Measurements from ENCODE around the gene LRFN4. TPM values are rescaled to one million over a fixed set of nuclear protein-coding genes. Genes with fewer than 3 reads are reported as not detected.

The LRFN4 gene
- total RNA-seq, 1 donor from 2014 or later = 20.5 TPM

GRCh38 chr11:66881927-66882452 lies 25.1 kb downstream of the LRFN4 start:
- no peak for ATAC-seq (ENCODE audit: poor library complexity)
- intact Hi-C loops (cut with DNase I) = no loop called here
- DNase-seq = no peak

GRCh38 chr11:66882561-66883015 lies 25.7 kb downstream of the LRFN4 start:
- ATAC-seq (ENCODE audit: poor library complexity) (no peak), DNase-seq (no peak)
- intact Hi-C loops (cut with DNase I) = no loop called here

GRCh38 chr11:66883016-66883965 lies 26.4 kb downstream of the LRFN4 start:
- intact Hi-C loops (cut with DNase I) = no loop called here
- DNase-seq (peak; percentile 60), ATAC-seq (ENCODE audit: poor library complexity) (peak; percentile 44)

- no peak for ATAC-seq (ENCODE audit: poor library complexity)
- intact Hi-C loops (cut with DNase I) = no loop called here
- DNase-seq = no peak
Observed at GRCh38 chr11:66884443-66884842, 27.6 kb downstream of the LRFN4 start.

GRCh38 chr11:66885469-66885868 lies 28.6 kb downstream of the LRFN4 start:
- ATAC-seq (ENCODE audit: poor library complexity) (no peak), DNase-seq (no peak)
- intact Hi-C loops (cut with DNase I) = no loop called here

- DNase-seq (no peak), ATAC-seq (ENCODE audit: poor library complexity) (no peak)
- intact Hi-C loops (cut with DNase I) = no loop called here
Observed at GRCh38 chr11:66885950-66886440, 29.1 kb downstream of the LRFN4 start.

GRCh38 chr11:66886671-66887221 lies 29.9 kb downstream of the LRFN4 start:
- intact Hi-C loops (cut with DNase I) = no loop called here

GRCh38 chr11:66887526-66887925 lies 30.7 kb downstream of the LRFN4 start:
- DNase-seq = no peak
- ATAC-seq (ENCODE audit: poor library complexity) = peak; percentile 16
- intact Hi-C loops (cut with DNase I) = no loop called here

More at GRCh38 chr11:66886671-66887221, 29.9 kb downstream of the LRFN4 start:
- DNase-seq = peak; percentile 65
- ATAC-seq (ENCODE audit: poor library complexity) = peak; percentile 78

- no peak for DNase-seq
- intact Hi-C loops (cut with DNase I) = no loop called here
- no peak for ATAC-seq (ENCODE audit: poor library complexity)
Observed at GRCh38 chr11:66888282-66888681, 31.4 kb downstream of the LRFN4 start.

- ATAC-seq (ENCODE audit: poor library complexity) (no peak), DNase-seq (no peak)
- intact Hi-C loops (cut with DNase I) = no loop called here
Observed at GRCh38 chr11:66889960-66890359, 33.1 kb downstream of the LRFN4 start.

- intact Hi-C loops (cut with DNase I) = no loop called here
- ATAC-seq (ENCODE audit: poor library complexity) (peak; percentile 55), DNase-seq (no peak)
Observed at GRCh38 chr11:66891851-66892660, 35.2 kb downstream of the LRFN4 start.

GRCh38 chr11:66892911-66893310 lies 36.0 kb downstream of the LRFN4 start:
- ATAC-seq (ENCODE audit: poor library complexity) = no peak
- no peak for DNase-seq
- intact Hi-C loops (cut with DNase I) = no loop called here

- DNase-seq (no peak), ATAC-seq (ENCODE audit: poor library complexity) (no peak)
- intact Hi-C loops (cut with DNase I) = no loop called here
Observed at GRCh38 chr11:66894141-66894540, 37.3 kb downstream of the LRFN4 start.

GRCh38 chr11:66901964-66902390 lies 45.1 kb downstream of the LRFN4 start:
- intact Hi-C loops (cut with DNase I) = no loop called here
- ATAC-seq (ENCODE audit: poor library complexity) = no peak

GRCh38 chr11:66902486-66903177 lies 45.8 kb downstream of the LRFN4 start:
- DNase-seq (no peak), ATAC-seq (ENCODE audit: poor library complexity) (no peak)
- intact Hi-C loops (cut with DNase I) = no loop called here

More at GRCh38 chr11:66901964-66902390, 45.1 kb downstream of the LRFN4 start:
- no peak for DNase-seq

- no peak for ATAC-seq (ENCODE audit: poor library complexity)
- no peak for DNase-seq
- intact Hi-C loops (cut with DNase I) = no loop called here
Observed at GRCh38 chr11:66904055-66904454, 47.2 kb downstream of the LRFN4 start.

GRCh38 chr11:66904561-66904960 lies 47.7 kb downstream of the LRFN4 start:
- DNase-seq (no peak), ATAC-seq (ENCODE audit: poor library complexity) (no peak)
- intact Hi-C loops (cut with DNase I) = no loop called here

GRCh38 chr11:66904981-66905521 lies 48.2 kb downstream of the LRFN4 start:
- DNase-seq = no peak
- intact Hi-C loops (cut with DNase I) = no loop called here
- ATAC-seq (ENCODE audit: poor library complexity) = no peak
